Sigmoid colon (tissue), 7 donors: Measurements from ENCODE around the gene L2HGDH. TPM values are rescaled to one million over a fixed set of nuclear protein-coding genes. Genes with fewer than 3 reads are reported as not detected.
A peak's percentile ranks its signal among the peaks of the same experiment; 100 is the strongest.

Source experiments
- DNase-seq: peaks from one replicate; pipeline ENCODE4 v3.0.0-alpha.2; 2019
- H3K27ac ChIP-seq, 4 donors: fragments of 200-600 bp; sonication (generic); one replicate each; pipeline ENCODE4 v1.5.1; 2016 to 2019; ENCODE audit warnings: mild to moderate bottlenecking in 1 of 4
- H3K27me3 ChIP-seq, 3 donors: fragments of 200-600 bp; sonication (generic); one replicate each; pipeline ENCODE4 v1.5.1; 2019; ENCODE audit warnings: mild to moderate bottlenecking in 1 of 3
- H3K36me3 ChIP-seq, 4 donors: fragments of 200-600 bp; sonication (generic); one replicate each; pipeline ENCODE4 v1.5.1; 2016 to 2019
- H3K4me1 ChIP-seq, 4 donors: fragments of 200-600 bp; sonication (generic); one replicate each; pipeline ENCODE4 v1.5.1; 2017 to 2019
- H3K4me3 ChIP-seq, 4 donors: fragments of 200-600 bp; sonication (generic); one replicate each; pipeline ENCODE4 v1.5.1; 2017 to 2019; ENCODE audit warnings: mild to moderate bottlenecking in 2 of 4, moderate library complexity in 1 of 4
- H3K9me3 ChIP-seq, 4 donors: fragments of 200-600 bp in 3 of 4; sonication (generic) in 3 of 4; one replicate each; pipeline versions ENCODE4 v1.5.1 to v1.6.1; 2013 to 2019
- CTCF ChIP-seq, 4 experiments: fragments of 450-650 bp in 3 of 4; fragments of 200-600 bp in 1 of 4; IDR thresholded peaks; one replicate each; pipeline ENCODE4 v1.5.1; 2016 to 2019; ENCODE audit warnings: antibody characterized with exemption in 4 of 4, mild to moderate bottlenecking in 3 of 4, moderate library complexity in 2 of 4
- EP300 ChIP-seq, 4 donors: sonication (generic); formaldehyde crosslinking; IDR thresholded peaks; one replicate each; pipeline ENCODE4 v1.6.1; 2017; ENCODE audit warnings: antibody characterized with exemption in 4 of 4
- POLR2A ChIP-seq, 2 donors: fragments of 450-650 bp; IDR thresholded peaks; one replicate each; pipeline ENCODE4 v1.6.1; 2016; ENCODE audit warnings: antibody characterized with exemption in 2 of 2, mild to moderate bottlenecking in 2 of 2, moderate library complexity in 2 of 2
- POLR2AphosphoS5 ChIP-seq, 4 donors: sonication (generic); formaldehyde crosslinking; IDR thresholded peaks; one replicate each; pipeline ENCODE4 v1.6.1; 2017; ENCODE audit warnings: antibody characterized with exemption in 4 of 4
- WGBS, 2 donors: extraction: QIAGEN DNeasy Blood & Tissue Kit; methylation state at CpG; one replicate each; pipeline ENCODE4 v1.1.7; 2013; 5-methylcytosine and 5-hydroxymethylcytosine counted together
- intact Hi-C: fragments of 100-400 bp; cut with DNase I; formaldehyde crosslinking; loops from one replicate; pipeline ENCODE4 v1.15.1; 2023
- polyA plus RNA-seq, 3 donors: library from polyadenylated mRNA; stranded (reverse); fragments of 200-250 nt; gene quantifications; one replicate each; pipeline ENCODE4 v1.2.3, GENCODE V29; 2013
- total RNA-seq, 4 donors: library from RNA; depleted of rRNA; stranded (reverse); fragments of >200 nt; gene quantifications; one replicate each; pipeline ENCODE4 v1.1.0, GENCODE V29; 2016
- donor health status: healthy with polysubstance abuse.
- donor health status: Bipolar disorder and iron deficiency.
- donor health status: healthy.

Gene L2HGDH
- total and polyA plus RNA-seq, 7 donors: 2.7 to 6.7 (median 3.9) TPM

- no peaks in the 10 kb centered on the region for H3K27me3 ChIP-seq
- no peak for DNase-seq
- TF ChIP-seq EP300 (IDR thresholded peaks at IDR 0.05): no peak
- no peak for TF ChIP-seq CTCF (IDR thresholded peaks at IDR 0.05)
- no peak for TF ChIP-seq POLR2AphosphoS5 (IDR thresholded peaks at IDR 0.05)
- TF ChIP-seq POLR2A (IDR thresholded peaks at IDR 0.05): no peak
- H3K4me3 ChIP-seq: no peak overlapping the region
- H3K36me3 ChIP-seq: peaks cover 0 to 5% (median 0%) of the 10 kb centered on the region in 4 donors
- 88 to 90% methylated on average over 5 of the region's 5 CpGs for WGBS, 2 donors
- no peaks in the 10 kb centered on the region for H3K4me1 ChIP-seq
- H3K9me3 ChIP-seq: no peaks in the 10 kb centered on the region
- no peak overlapping the region for H3K27ac ChIP-seq
- intact Hi-C loops: no loop called here
Measured at GRCh38 chr14:50242566-50243310, 69.3 kb downstream of the L2HGDH start.

- no peak overlapping the region for H3K4me3 ChIP-seq
- WGBS, 2 donors: 96 to 100% methylated on average over 1 of the region's 1 CpG
Measured at GRCh38 chr14:50242096-50242495, 69.9 kb downstream of the L2HGDH start.

GRCh38 chr14:50237427-50237826 lies 74.6 kb downstream of the L2HGDH start:
- peaks cover 0 to 13% (median 3%) of the 10 kb centered on the region in 4 donors for H3K4me1 ChIP-seq
- DNase-seq: no peak
- H3K9me3 ChIP-seq: no peaks in the 10 kb centered on the region
- H3K36me3 ChIP-seq: no peaks in the 10 kb centered on the region
- intact Hi-C loops: no loop called here
- no peak for TF ChIP-seq CTCF (IDR thresholded peaks at IDR 0.05)
- no peak for TF ChIP-seq EP300 (IDR thresholded peaks at IDR 0.05)
- no peak for TF ChIP-seq POLR2A (IDR thresholded peaks at IDR 0.05)
- TF ChIP-seq POLR2AphosphoS5 (IDR thresholded peaks at IDR 0.05): no peak
- no peak overlapping the region for H3K4me3 ChIP-seq
- no peak overlapping the region for H3K27ac ChIP-seq
- 9 to 15% methylated on average over 3 of the region's 3 CpGs for WGBS, 2 donors
- H3K27me3 ChIP-seq: no peaks in the 10 kb centered on the region

More at GRCh38 chr14:50242096-50242495, 69.9 kb downstream of the L2HGDH start:
- H3K36me3 ChIP-seq: peaks cover 0 to 5% (median 0%) of the 10 kb centered on the region in 4 donors
- H3K9me3 ChIP-seq: no peaks in the 10 kb centered on the region
- H3K27ac ChIP-seq: no peak overlapping the region
- DNase-seq: no peak
- no peaks in the 10 kb centered on the region for H3K27me3 ChIP-seq
- TF ChIP-seq POLR2AphosphoS5 (IDR thresholded peaks at IDR 0.05) (no peak), POLR2A (IDR thresholded peaks at IDR 0.05) (no peak), CTCF (IDR thresholded peaks at IDR 0.05) (no peak), EP300 (IDR thresholded peaks at IDR 0.05) (no peak)
- no peaks in the 10 kb centered on the region for H3K4me1 ChIP-seq
- intact Hi-C loops: no loop called here

- TF ChIP-seq EP300 (IDR thresholded peaks at IDR 0.05) (no peak), POLR2AphosphoS5 (IDR thresholded peaks at IDR 0.05) (no peak)
- H3K4me3 ChIP-seq: no peak overlapping the region
- H3K36me3 ChIP-seq: no peaks in the 10 kb centered on the region
- intact Hi-C loops: loop anchor here (5.0 kb wide), 4 partner anchors 78 to 367 kb away; partner anchors contain the start of genes DMAC2L, L2HGDH, MAP4K5 and VCPKMT
- 80 to 88% methylated on average over 4 of the region's 4 CpGs for WGBS, 2 donors
- DNase-seq: no peak
- H3K27me3 ChIP-seq: no peaks in the 10 kb centered on the region
- no peaks in the 10 kb centered on the region for H3K9me3 ChIP-seq
- H3K4me1 ChIP-seq: peaks cover 0 to 32% (median 21%) of the 10 kb centered on the region in 4 donors
- no peak overlapping the region for H3K27ac ChIP-seq
Measured at GRCh38 chr14:50233951-50234250, 78.1 kb downstream of the L2HGDH start.

- intact Hi-C loops: loop anchor here (5.0 kb wide), 4 partner anchors 79 to 366 kb away; partner anchors contain the start of genes DMAC2L, L2HGDH, MAP4K5 and VCPKMT
- peak overlapping the region; percentile 7 to 99 (median 96) for H3K27ac ChIP-seq
- 61 to 74% methylated on average over 14 of the region's 14 CpGs for WGBS, 2 donors
Measured at GRCh38 chr14:50233166-50233950, 78.7 kb downstream of the L2HGDH start.

More at GRCh38 chr14:50233166-50233950, 78.7 kb downstream of the L2HGDH start:
- no peak overlapping the region for H3K4me3 ChIP-seq
- no peaks in the 10 kb centered on the region for H3K36me3 ChIP-seq
- no peak for DNase-seq
- H3K9me3 ChIP-seq: no peaks in the 10 kb centered on the region
- H3K4me1 ChIP-seq: peaks cover 0 to 38% (median 24%) of the 10 kb centered on the region in 4 donors
- H3K27me3 ChIP-seq: no peaks in the 10 kb centered on the region
- no peak for TF ChIP-seq CTCF (IDR thresholded peaks at IDR 0.05)
- TF ChIP-seq EP300 (IDR thresholded peaks at IDR 0.05): no peak
- TF ChIP-seq POLR2AphosphoS5 (IDR thresholded peaks at IDR 0.05): no peak
- TF ChIP-seq POLR2A (IDR thresholded peaks at IDR 0.05): no peak
